HG03066 (cell line): ENCODE results near the gene ARSD.
"Not testable (repeated sequence)": the region's sequence is repeated elsewhere in the genome, so short reads cannot be mapped to it uniquely, and the experiment has no call there.

Experiments
- ATAC-seq: cut with Tn5 transposase; IDR thresholded peaks from one replicate; pipeline ENCODE4 v1.9.1; 2021; ENCODE audit warnings: low read depth; ENCODE audit not compliant: unreplicated experiment

The ARSD gene

GRCh38 chrX:2928583-2929434, at the start of gene ARSD:
Gene ARSD, minus strand, starts transcription at chrX:2929339. Its CDS starts 64 bp downstream, at chrX:2929275.
- peak; percentile 96 for ATAC-seq

- ATAC-seq: not testable (repeated sequence)
Measured at GRCh38 chrX:2978639-2979038, 49.5 kb upstream of the ARSD start.

- ATAC-seq: no peak
Measured at GRCh38 chrX:2974961-2975360, 45.8 kb upstream of the ARSD start.

GRCh38 chrX:2972391-2972790, 43.3 kb upstream of the ARSD start:
- no peak for ATAC-seq

- no peak for ATAC-seq
Measured at GRCh38 chrX:2969021-2969420, 39.9 kb upstream of the ARSD start.

- ATAC-seq: no peak
Measured at GRCh38 chrX:2967998-2968909, 39.1 kb upstream of the ARSD start.

GRCh38 chrX:2967584-2967983, 38.4 kb upstream of the ARSD start:
- no peak for ATAC-seq

- no peak for ATAC-seq
Measured at GRCh38 chrX:2967012-2967411, 37.9 kb upstream of the ARSD start.

- no peak for ATAC-seq
Measured at GRCh38 chrX:2965965-2966364, 36.8 kb upstream of the ARSD start.

GRCh38 chrX:2963992-2964794, 35.1 kb upstream of the ARSD start:
- ATAC-seq: not testable (repeated sequence)

GRCh38 chrX:2963449-2963848, 34.3 kb upstream of the ARSD start:
- not testable (repeated sequence) for ATAC-seq

GRCh38 chrX:2962381-2962780, 33.2 kb upstream of the ARSD start:
- ATAC-seq: no peak

GRCh38 chrX:2960861-2961515, 31.8 kb upstream of the ARSD start:
- ATAC-seq: no peak

GRCh38 chrX:2958199-2958598, 29.1 kb upstream of the ARSD start:
- ATAC-seq: no peak

- no peak for ATAC-seq
Measured at GRCh38 chrX:2955838-2956237, 26.7 kb upstream of the ARSD start.

GRCh38 chrX:2955281-2955680, 26.1 kb upstream of the ARSD start:
- no peak for ATAC-seq

- no peak for ATAC-seq
Measured at GRCh38 chrX:2954541-2954940, 25.4 kb upstream of the ARSD start.

- not testable (repeated sequence) for ATAC-seq
Measured at GRCh38 chrX:2937942-2938341, 8.8 kb upstream of the ARSD start.

- no peak for ATAC-seq
Measured at GRCh38 chrX:2934715-2935710, 5.9 kb upstream of the ARSD start.
